ENCODE measurements around the gene NOS1. TPM values are rescaled to one million over a fixed set of nuclear protein-coding genes. Genes with fewer than 3 reads are reported as not detected.
"Not testable (repeated sequence)": the region's sequence is repeated elsewhere in the genome, so short reads cannot be mapped to it uniquely, and the experiment has no call there.

NOS1 gene
- total RNA-seq, 1 donor from 2014 or later = under 0.01 TPM

DNA sequence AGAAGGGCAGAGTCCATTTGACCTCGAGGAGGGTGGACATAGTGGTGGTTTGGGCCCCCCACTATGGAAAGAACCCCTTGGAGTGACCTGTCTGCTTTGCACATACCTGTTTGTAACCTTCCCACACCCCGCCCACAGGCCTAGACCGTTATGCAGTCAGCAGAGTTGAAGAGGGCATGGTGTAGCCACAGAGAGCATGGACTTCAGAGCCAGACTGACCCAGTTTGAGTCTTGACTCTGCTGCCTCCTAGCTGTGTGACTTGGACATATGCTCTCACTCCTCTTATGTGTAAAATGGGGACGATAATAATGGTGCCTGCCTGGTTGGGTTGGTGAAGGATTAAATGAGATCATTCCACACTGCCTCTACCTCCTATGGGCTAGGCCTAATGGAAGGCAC, 40.9 kb upstream of the NOS1 start:
- H3K4me3 ChIP-seq (ENCODE audit: low read depth, low read length) = no peak overlapping the region
- no peak for DNase-seq (ENCODE audit: low read depth)
- TF ChIP-seq, protein P1, sequence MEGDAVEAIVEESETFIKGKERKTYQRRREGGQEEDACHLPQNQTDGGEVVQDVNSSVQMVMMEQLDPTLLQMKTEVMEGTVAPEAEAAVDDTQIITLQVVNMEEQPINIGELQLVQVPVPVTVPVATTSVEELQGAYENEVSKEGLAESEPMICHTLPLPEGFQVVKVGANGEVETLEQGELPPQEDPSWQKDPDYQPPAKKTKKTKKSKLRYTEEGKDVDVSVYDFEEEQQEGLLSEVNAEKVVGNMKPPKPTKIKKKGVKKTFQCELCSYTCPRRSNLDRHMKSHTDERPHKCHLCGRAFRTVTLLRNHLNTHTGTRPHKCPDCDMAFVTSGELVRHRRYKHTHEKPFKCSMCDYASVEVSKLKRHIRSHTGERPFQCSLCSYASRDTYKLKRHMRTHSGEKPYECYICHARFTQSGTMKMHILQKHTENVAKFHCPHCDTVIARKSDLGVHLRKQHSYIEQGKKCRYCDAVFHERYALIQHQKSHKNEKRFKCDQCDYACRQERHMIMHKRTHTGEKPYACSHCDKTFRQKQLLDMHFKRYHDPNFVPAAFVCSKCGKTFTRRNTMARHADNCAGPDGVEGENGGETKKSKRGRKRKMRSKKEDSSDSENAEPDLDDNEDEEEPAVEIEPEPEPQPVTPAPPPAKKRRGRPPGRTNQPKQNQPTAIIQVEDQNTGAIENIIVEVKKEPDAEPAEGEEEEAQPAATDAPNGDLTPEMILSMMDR (conservative IDR thresholded peaks at IDR 0.05; ENCODE audit: low read depth, low read length) = no peak

- DNase-seq (ENCODE audit: low read depth) = no peak
- TF ChIP-seq, protein P1 (conservative IDR thresholded peaks at IDR 0.05; ENCODE audit: low read depth, low read length) = no peak
- no peak overlapping the region for H3K4me3 ChIP-seq (ENCODE audit: low read depth, low read length)
Measured at GRCh38 chr12:117400912-117401311, 39.5 kb upstream of the NOS1 start.

DNA sequence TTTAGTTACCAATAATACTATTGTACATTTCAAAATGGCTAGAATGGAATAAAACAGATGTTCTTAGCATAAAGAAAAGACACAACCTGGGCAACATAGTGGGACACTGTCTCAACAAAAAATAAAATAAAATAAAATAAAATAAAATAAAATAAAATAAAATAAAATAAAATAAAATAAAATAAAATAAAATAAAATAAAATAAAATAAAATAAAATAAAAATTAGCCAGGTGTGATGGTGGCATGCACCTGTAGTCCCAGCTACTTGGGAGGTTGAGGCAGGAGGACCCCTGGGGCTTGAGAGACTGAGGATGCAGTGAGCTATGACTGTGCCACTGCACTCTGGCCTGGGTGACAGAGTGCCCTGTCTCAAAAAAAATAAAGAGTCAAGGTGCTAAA, 37.1 kb upstream of the NOS1 start:
- DNase-seq (ENCODE audit: low read depth) = not testable (repeated sequence)

GRCh38 chr12:117395766-117396165, 34.3 kb upstream of the NOS1 start:
- H3K4me3 ChIP-seq (ENCODE audit: low read depth, low read length) = no peak overlapping the region
- TF ChIP-seq, protein P1 (conservative IDR thresholded peaks at IDR 0.05; ENCODE audit: low read depth, low read length) = no peak
- DNase-seq (ENCODE audit: low read depth) = no peak

More for the DNA sequence above, 37.1 kb upstream of the NOS1 start:
- H3K4me3 ChIP-seq (ENCODE audit: low read depth, low read length) = not testable (repeated sequence)

DNA sequence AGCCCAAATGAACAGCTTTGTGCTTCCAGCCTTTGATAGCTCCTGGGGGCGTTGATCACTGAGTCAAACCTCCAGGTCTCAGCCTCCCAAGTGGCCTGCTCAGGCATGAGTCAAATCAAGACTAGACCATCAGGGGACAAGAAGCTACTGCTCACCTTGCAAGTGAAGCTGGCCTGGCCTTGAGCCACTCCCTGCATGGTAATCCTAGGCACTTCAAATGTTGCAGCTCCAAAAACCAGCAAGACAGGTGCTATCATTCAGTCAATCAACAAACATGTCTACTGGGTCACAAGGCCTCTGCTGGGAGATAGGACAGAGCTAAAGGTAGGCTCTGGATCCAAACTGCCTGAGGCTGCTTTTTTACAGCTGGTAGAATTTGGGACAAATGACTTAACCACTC, 33.1 kb upstream of the NOS1 start:
- no peak for DNase-seq (ENCODE audit: low read depth)
- no peak overlapping the region for H3K4me3 ChIP-seq (ENCODE audit: low read depth, low read length)
- TF ChIP-seq, protein P1 (conservative IDR thresholded peaks at IDR 0.05; ENCODE audit: low read depth, low read length) = no peak

DNA sequence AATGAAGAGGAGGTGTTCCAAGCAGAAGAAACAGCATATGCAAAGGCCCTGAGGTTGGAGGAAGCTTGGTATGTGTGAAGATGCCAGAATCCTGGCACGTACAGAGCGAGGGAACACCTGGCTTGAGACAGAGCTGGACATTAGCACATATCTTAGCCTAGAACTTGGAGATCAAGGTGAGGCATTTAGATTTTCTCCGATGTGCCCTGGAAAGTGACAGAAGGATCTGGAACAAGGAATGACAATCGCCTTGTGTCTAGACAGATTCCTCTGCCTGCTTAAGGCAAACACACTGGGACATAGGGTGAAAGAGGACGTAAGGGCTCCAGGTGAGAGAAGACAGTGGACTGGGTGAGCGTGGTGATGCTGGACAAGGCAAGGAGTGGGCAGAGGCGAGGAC, 32.2 kb upstream of the NOS1 start:
- TF ChIP-seq, protein P1 (conservative IDR thresholded peaks at IDR 0.05; ENCODE audit: low read depth, low read length) = no peak
- no peak overlapping the region for H3K4me3 ChIP-seq (ENCODE audit: low read depth, low read length)
- DNase-seq (ENCODE audit: low read depth) = no peak

DNA sequence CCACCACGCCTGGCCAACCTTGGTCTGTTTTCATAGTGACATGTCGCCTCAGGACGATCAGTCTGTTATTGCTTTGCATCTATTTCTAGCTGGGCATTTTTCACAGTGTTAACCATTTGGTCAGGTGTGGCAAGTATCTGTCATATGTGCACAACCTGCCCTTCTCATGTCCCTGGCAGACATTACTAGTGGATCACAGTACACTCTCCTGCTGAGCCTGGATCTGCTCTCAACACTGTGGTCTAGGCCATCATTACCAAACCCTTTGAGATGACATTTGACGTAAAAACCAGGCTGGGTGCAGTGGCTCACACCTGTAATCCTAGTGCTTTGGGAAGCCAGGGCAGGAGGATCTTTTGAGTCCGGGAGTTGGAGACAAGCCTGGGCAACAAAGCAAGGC, 29.4 kb upstream of the NOS1 start:
- TF ChIP-seq, protein P1 (conservative IDR thresholded peaks at IDR 0.05; ENCODE audit: low read depth, low read length) = no peak
- DNase-seq (ENCODE audit: low read depth) = no peak
- no peak overlapping the region for H3K4me3 ChIP-seq (ENCODE audit: low read depth, low read length)

All from epithelial cell of proximal tubule (primary cell).